NCI-H1092 treated with DMSO at 0.1 percent for 48 hours (cell line): ENCODE data around the gene PFKFB4.
"Not testable (repeated sequence)": the region's sequence is repeated elsewhere in the genome, so short reads cannot be mapped to it uniquely, and the experiment has no call there.

Experiments used
- DNase-seq: peaks from one replicate; lab custom pipeline; 2025; lab: John Stamatoyannopoulos, UW

The PFKFB4 gene

DNA sequence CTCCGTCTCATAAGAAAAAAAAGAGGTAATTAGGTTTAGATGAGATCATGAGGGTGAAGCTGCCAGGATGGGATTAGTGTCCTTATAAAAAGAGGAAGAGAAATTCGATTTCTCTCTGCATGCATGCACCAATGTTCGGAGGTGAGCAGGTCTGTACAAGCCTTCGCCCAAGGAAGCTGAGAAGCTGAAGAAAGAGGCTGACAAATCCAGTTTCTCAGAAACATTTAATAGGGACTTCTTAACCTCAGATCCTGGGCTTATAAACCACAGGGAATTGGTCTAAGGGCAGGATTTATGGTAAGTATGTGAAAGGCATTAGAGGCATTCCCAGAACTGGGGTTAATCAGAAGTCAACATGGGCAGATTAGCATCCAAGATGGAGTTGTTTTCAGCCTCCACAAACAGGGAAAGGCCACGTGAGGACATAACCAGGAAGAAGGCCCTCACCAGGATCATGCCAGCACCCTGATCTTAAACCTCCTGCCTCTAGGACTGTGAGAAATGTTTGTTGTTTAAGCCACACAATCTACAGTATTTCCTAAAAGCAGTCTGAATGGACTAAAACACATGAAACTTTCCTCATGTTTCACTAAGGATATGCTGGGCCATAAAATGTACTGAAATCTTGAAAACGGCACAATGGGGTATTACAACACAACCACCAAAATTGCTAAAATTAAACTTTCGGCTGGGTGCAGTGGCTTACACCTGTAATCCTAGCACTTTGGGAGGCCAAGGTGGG lies 64.0 kb downstream of the PFKFB4 start:
- DNase-seq: no peak

DNA sequence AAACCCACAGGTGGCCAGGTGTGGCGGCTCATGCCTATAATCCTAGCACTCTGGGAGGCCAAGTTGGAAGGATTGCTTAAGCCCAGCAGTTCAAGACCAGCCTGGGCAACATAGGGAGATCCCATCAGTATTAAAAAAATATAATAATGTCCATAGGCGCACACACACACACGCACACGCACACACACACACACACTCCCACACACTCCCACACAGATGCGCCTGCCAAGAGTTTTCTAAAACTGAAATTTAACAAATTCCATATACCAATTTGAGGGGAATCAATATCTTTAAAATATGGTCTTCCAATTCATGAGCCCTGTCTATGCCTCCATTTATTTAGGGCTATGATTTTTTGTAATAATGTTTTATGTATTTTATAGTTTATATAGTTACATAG lies 69.7 kb downstream of the PFKFB4 start:
- DNase-seq: no peak

DNA sequence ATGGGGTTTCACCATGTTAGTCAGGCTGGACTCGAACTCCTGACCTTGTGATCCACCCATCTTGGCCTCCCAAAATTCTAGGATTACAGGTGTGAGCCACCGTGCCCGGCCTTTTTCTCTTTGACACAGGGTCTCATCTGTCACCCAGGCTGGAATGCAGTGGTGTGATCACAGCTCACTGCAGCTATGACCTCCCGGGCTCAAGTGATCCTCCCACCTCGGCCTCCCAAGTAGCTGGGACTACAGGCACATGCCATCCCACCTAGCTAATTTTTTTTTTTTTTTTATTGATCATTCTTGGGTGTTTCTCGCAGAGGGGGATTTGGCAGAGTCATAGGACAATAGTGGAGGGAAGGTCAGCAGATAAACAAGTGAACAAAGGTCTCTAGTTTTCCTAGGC lies 73.8 kb downstream of the PFKFB4 start:
- DNase-seq: not testable (repeated sequence)

DNA sequence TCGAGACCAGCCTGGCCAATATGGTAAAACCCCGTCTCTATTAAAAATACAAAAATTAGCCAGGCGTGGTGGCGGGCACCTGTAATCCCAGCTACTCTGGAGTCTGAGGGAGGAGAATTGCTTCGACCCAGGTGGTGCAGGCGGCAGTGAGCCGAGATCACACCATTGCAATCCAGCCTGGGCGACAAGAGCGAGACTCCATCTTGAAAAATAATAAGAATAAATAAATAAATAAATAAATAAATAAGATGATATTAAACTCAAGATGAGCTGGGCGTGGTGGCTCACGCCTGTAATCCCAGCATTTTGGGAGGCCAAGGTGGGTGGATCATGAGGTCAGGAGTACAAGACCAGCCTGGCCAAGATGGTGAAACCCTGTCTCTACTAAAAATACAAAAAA lies 75.7 kb downstream of the PFKFB4 start:
- not testable (repeated sequence) for DNase-seq

DNA sequence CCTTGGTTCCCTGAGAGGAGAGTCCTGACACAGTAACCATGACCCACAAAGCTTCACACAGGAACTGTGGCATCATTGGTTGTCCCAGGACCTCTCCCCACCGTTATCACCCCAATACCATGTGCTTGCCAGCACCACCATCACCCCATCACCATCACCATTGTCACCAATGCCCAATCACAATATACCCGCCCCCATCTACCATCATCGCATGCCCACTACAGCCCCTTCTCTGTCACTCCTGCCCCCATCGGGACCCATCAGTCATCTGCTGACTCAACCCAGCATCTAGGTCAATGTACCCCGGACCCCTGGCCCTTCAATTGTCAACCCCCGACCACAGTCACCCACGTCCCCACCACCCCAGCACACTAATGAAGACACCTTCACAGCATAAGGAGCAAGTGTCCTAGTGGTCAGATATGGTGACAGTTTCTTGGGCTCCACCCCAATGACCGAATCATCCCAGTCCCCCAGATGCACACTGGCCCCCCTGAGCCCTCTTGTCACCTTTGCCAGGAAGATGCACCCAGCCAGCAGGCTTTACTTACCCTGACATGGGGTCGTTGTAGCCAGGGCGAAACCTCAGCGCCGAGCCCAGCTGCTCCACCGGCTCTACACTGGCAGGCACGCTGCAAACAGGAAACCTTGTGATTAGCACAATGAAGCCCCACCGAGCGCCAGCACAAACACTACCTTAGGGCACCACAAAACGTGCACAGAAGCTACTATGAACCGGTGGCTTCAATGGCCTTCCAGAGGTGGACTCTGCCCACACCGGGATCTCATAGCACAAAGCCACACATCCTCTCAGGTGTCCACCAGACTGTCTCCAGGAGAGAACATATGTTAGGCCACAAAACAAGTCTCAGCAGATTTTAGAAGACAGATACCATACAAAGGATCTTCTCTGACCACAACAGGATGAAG lies 77.7 kb downstream of the PFKFB4 start:
- no peak for DNase-seq

DNA sequence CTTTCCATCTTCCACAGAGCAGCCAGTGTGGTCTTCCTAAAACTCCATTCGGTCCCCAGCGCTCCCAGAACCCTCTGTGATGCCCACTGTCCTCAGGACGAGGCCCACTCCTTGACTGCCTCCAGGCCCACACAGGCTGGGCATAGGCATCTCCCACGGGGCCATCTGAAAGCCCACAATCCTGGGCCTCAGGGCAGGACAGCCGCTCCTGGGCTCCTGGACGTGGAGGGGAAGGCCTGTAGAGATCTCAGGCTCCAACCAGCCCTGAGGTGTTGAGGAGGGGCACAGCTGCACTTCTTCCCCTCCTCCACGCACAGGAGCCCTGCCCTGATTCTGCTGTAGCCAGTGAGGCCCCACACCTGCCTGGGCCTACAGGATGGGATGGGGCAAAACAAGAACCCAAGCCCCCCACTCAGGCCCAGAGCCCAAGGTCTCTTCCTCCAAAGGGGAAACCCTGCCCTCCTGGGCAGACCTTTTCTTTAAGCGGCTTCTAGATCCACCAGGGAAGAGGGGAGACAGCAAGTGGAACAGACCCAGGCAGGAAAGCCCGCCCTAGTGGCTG lies 78.6 kb downstream of the PFKFB4 start:
- DNase-seq: no peak

DNA sequence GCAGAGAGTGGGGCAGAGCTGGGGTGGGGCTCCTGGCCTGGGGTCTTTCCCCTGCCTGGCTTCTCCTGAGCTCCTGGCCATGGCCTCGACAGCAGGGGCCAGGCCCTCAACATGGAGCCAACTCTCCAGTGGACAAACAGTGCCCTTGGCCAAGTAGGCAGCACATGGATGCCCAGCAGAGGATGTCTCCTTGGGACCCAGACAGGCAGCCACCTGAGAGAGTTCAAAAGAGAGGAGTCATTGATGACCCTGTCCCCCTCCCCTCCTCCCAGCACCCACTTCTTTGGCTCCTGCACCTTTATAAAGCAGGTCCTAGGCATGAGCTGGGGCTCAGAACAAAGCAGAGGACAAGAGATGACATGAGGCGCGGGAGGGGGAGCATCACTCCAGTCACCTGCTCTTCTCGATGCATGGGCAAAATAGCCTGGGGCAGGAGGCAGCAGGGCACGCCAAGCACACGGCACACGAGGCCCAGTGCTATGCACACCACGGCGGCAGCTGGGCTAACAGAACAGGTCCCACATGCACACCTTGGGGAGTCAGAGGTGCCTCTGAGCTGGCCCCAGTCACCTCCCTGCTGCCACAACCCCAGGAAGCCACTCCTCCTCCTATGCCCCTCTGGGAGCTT lies 80.1 kb downstream of the PFKFB4 start:
- DNase-seq: no peak

DNA sequence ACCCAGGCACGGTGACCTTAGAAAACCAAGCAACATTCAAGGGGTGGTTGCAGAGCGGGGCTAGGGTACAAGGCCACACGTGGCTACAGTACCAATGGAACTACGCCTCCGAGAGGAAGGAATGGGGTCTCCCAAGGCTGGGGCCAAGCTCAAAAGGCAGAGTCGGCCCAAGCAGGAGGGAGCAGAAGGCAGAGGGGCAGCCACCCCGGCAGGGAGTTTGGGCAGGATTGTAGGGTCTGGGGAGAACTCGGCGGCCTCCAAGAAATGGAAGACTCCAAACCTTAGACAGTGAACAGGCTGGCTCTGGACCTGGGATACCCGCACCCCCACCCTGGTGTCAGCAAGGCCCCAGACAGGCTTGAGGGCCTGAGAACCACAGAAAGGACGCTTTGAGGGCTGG lies 81.4 kb downstream of the PFKFB4 start:
- no peak for DNase-seq

DNA sequence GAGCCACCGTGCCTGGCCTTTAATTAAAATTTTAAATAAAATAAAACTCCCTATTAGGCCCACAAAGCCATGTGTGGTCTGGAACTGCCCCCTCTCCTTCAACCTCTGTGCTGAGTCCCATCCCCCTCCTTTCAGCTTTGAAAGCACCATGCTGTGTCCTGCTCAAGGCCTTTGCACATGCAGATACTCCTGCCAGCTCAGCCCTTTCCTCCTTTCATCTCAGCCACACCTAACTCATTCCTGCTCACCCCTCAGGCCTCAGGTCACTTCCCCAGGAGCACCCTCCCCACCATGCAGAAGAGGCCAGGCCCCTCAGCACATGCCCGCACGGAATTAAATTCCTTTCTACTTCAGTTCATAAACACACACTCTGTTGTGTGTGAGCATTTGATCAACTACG lies 82.0 kb downstream of the PFKFB4 start:
- DNase-seq: no peak

DNA sequence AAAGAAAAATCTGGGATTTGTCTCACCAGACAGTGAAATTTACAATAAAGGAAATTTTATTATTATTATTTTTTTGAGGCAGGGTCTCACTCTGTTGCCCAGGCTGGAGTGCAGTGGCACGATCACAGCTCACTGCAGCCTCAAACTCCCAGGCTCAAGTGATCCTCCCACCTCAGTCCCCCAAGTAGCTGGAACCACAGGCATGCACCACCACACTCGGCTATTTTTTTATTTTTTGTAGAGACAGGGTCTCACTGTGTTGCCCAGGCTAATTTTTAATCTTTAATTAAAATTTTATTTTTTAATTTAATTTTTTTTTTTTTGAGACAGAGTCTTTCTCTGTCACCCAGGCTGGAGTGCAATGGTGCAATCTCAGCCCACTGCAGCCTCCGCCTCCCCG lies 82.6 kb downstream of the PFKFB4 start:
- not testable (repeated sequence) for DNase-seq

DNA sequence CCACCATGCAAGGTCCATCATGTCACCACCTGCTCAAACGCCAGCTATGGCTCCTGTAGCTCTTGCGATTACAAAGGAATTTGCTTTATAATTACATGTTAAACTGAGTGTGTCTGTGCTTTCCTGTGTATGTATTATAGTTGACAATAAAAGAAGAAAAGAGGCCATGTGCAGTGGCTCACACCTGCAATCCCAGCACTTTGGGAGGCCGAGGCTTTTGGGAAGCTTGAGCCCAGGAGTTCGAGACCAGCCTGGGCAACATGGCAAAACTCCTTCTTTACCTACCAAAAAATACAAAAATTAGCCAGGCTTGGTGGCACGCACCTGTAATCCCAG lies 83.0 kb downstream of the PFKFB4 start:
- DNase-seq: no peak

DNA sequence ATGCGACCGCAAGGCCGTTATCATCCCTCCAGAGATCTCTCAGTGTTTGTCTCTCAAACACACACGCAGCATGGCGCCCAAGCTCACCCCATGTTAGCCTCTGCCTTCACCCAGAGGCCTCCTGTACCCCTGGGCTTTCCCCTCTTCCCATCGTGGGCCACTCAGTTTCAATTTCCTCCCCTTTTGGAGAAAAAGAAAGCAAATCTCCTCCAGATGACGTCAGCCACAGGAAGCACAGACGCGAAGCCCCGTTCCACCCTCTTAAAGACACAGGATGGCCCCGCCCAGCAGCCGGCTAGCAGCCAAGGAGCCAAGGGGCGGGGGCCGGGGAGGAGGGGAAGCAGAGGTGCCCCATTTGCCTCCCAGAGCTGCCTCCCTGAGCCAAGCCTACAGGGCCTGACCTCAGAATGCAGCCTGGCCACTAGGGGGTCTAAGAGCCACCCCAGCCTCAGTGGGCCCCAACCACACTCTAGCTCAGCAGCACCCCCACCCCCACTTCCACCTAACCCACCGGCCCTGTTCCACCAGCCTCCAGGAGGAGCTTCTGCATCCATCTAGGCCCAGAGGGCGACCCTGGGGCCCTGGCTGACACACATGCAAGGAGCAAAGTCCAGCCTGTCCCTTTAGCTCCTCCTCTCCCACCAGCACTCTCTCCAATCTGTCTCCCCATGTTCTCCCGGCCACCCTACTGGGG lies 83.5 kb downstream of the PFKFB4 start:
- DNase-seq: peak; percentile 31

DNA sequence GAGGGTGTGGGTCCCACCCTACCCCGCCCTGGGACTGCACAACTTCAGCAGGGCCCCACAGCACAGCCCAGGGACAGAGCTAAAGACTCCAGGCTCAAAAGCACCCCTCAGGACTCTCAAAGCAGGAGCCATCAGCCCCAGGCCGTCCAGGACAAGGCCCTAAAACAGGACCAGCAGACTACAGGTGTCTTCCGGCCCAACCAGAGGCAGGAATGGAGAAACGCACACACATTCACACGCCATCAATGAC lies 84.0 kb downstream of the PFKFB4 start:
- no peak for DNase-seq

DNA sequence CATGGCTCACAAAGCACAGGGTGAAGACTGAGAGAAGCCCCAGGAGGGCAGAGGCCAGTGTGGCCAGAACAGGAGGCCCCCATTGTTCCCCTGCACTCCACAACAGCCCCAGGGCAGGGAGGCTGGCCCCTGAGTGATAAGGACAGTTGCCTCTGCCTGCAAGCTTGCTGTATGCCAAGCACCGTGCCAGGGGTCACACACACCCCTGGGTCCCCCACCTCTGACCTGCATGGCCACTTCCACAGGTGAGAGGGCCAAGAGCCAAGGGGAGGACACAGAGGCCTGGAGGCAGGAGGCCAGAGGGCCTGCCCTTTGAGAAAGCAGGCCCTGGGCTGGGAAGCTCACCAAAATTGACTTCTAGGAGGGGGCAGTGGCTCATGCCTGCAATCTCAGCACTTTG lies 86.3 kb downstream of the PFKFB4 start:
- DNase-seq: no peak

DNA sequence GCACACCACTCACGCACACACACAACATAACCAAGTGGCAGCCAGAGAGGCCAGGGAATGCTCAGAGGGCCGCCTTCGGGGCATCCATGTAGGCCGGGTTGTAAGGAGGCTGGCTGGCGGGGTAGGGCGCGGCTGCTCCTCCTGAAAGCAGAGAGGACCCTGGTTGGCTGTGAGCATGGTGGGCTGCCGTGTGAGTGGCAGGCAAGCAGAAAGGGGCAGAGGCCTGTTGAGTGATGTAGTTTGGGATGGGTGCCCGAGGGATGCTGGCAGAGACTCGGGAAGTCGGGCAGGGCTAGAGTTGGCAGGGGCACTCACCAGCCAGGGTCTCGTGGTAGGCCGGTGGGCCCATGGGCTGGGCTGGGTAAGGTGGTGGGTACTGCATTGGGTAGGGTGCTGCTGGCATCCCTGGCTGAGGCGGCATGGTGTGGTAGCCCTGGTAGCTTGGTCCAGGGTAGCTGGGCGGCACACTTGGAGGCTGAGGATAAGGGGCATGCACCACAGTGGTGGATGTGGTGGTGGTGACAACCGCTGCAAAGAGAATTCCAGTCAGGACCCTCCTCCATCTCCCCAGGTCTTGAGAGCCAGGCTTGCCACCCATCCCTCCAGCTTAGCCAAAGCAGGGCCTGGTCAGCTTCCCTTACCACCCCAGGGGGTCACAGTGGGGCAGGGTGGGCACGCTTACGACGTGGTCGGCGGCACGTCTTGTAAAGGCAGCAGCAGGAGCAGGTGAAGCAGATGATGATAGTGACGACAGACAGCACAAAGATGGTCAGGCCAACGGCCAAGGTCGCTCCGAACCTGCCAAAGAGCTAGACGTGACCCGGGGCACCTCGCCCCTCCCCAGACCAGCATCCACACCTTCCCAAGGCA lies 87.3 kb downstream of the PFKFB4 start:
- DNase-seq: no peak

DNA sequence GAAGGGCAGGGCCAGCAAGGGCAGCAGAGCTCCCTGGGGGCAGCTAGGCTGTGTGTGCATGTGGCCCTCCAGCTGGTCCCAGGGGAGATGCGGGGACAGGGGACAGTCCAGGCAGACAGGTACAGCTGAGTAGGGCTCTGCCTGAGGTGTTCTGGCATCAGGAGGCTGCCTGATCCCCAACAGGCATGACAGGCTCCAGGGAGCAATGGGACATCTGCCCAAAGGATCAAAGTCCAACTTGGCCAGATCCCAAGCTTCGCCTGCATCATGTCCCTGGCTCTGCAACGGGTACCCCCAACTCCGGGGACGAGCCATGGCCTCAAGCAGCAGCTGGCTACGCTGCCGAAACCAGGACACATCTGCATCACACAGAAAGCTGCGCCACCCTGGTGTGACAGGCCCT lies 88.3 kb downstream of the PFKFB4 start:
- no peak for DNase-seq
